Measurements from ENCODE around the gene CCDC15.

The CCDC15 gene

DNA sequence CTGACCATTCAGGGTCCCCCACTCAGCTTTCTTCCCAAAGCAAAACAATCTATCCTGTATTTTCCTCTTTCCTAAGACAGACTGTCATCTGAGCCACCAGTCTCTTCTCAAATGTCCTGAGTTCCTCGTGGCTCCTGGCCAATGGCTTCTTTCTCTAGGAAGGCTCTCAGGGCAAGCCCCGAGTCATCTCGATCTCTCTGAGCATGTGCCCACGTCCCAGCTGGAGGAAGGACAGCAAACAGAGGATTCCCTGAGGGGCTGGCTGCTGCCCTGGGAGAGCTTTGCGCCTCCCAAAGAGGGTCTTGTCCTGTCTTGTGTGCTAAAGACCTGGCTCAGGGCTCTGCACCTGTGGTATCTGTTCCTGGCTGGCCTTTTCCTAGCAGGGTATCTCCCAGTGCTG, 117.4 kb downstream of the CCDC15 start:
- no peaks in the 10 kb centered on the region for H3K9me3 ChIP-seq
- no peak for DNase-seq (ENCODE audit: low spot score in 2 of 2)
- H3K4me3 ChIP-seq = no peak overlapping the region
- H3K36me3 ChIP-seq (replicated peaks) = no peaks in the 10 kb centered on the region
- H3K4me1 ChIP-seq = no peaks in the 10 kb centered on the region
- in situ Hi-C loops (cut with MboI; ENCODE audit: low sequenced_read_pairs) = no loop called here
- no peaks in the 10 kb centered on the region for H3K27me3 ChIP-seq (ENCODE audit: low read depth)

DNA sequence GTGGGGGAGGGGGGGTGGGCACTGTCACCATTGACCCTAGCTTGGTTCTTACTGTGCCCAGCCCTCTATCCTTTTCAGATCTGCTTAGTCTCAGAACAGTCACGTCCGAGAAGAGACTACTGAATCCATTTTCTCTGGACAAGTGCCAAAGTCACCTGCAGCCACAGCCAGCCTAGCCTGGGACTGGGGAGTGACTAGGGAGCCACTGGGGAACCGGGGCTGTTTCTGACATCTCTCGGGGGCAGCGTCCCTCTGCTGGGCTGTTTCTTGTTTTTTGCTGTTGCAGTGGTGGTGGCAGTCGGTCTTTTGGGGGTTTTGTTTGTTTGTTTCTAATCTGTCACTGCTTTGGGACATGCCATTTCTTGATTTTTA, 117.8 kb downstream of the CCDC15 start:
- no peaks in the 10 kb centered on the region for H3K36me3 ChIP-seq (replicated peaks)
- H3K9me3 ChIP-seq = no peaks in the 10 kb centered on the region
- DNase-seq (ENCODE audit: low spot score in 2 of 2) = no peak
- in situ Hi-C loops (cut with MboI; ENCODE audit: low sequenced_read_pairs) = no loop called here
- no peaks in the 10 kb centered on the region for H3K27me3 ChIP-seq (ENCODE audit: low read depth)
- H3K4me3 ChIP-seq = no peak overlapping the region
- H3K4me1 ChIP-seq = no peaks in the 10 kb centered on the region

GRCh38 chr11:125072218-125072960, 118.4 kb downstream of the CCDC15 start:
- Histone ChIP-seq H3K9me3 (no peaks in the 10 kb centered on the region), H3K4me1 (no peaks in the 10 kb centered on the region), H3K36me3 (replicated peaks) (no peaks in the 10 kb centered on the region), H3K27me3 (ENCODE audit: low read depth) (no peaks in the 10 kb centered on the region), H3K4me3 (no peak overlapping the region)
- in situ Hi-C loops (cut with MboI; ENCODE audit: low sequenced_read_pairs) = no loop called here
- no peak for DNase-seq (ENCODE audit: low spot score in 2 of 2)

DNA sequence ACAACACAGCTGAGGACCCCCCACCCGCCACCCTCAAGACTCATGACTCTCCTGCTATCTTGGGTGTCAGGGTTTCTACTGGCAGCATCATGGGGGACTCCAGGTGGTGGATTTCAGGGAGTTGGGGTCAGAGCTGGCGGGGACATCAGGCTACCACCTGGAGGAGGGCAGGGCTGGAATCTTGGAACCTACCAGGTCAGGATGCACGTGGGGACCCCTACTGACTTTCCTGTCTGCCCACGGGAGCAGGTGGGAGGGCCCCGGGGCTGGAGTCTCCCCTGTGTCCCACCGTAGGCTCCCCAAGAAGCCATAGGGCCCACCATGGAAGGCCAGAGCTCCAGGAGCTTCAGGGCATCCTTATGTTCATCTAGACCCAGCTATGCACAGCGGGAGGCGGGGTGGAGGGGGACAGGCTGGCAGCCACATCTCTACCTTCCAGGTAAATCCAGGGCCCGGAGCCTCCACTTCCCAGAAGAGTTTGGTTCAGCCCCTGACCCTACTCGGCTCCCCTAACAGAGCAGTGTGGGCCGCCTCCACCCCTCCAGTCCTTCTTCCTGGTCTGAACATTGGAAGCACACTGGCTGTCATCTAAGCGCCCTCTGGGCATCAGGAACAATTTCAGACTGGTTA, 119.1 kb downstream of the CCDC15 start:
- Histone ChIP-seq H3K4me1 (no peaks in the 10 kb centered on the region), H3K4me3 (no peak overlapping the region), H3K9me3 (no peaks in the 10 kb centered on the region), H3K36me3 (replicated peaks) (no peaks in the 10 kb centered on the region), H3K27me3 (ENCODE audit: low read depth) (no peaks in the 10 kb centered on the region)
- in situ Hi-C loops (cut with MboI; ENCODE audit: low sequenced_read_pairs) = no loop called here
- no peak for DNase-seq (ENCODE audit: low spot score in 2 of 2)

GRCh38 chr11:125073616-125074483, 119.8 kb downstream of the CCDC15 start:
- no peaks in the 10 kb centered on the region for H3K27me3 ChIP-seq (ENCODE audit: low read depth)
- H3K4me1 ChIP-seq = no peaks in the 10 kb centered on the region
- no peaks in the 10 kb centered on the region for H3K9me3 ChIP-seq
- H3K36me3 ChIP-seq (replicated peaks) = no peaks in the 10 kb centered on the region
- no peak for DNase-seq (ENCODE audit: low spot score in 2 of 2)
- H3K4me3 ChIP-seq = no peak overlapping the region
- in situ Hi-C loops (cut with MboI; ENCODE audit: low sequenced_read_pairs) = no loop called here

- Histone ChIP-seq H3K9me3 (no peaks in the 10 kb centered on the region), H3K4me1 (no peaks in the 10 kb centered on the region), H3K4me3 (no peak overlapping the region), H3K27me3 (ENCODE audit: low read depth) (no peaks in the 10 kb centered on the region), H3K36me3 (replicated peaks) (no peaks in the 10 kb centered on the region)
- in situ Hi-C loops (cut with MboI; ENCODE audit: low sequenced_read_pairs) = no loop called here
- no peak for DNase-seq (ENCODE audit: low spot score in 2 of 2)
These were observed 120.7 kb downstream of the CCDC15 start for GRCh38 chr11:125074511-125075241.

DNA sequence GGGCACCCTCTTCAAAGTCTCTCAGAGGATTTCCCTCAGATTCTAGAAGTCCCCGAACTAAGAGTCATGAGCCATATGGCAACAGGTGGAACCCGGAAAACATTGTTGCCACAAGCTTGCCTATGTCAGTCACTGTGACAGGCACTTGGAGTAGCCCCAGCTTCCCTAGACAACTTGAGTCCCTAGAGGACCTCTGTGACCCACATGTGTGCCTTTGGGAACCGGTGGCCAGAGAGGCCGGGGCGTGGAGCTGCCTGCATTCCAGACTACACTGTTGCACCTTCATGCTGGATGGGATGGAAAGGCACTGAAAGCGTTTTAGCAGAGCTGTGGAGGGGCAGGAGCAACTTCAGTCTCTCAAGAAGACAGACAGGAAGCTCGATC, 121.2 kb downstream of the CCDC15 start:
- Histone ChIP-seq H3K9me3 (no peaks in the 10 kb centered on the region), H3K4me3 (no peak overlapping the region), H3K4me1 (no peaks in the 10 kb centered on the region), H3K27me3 (ENCODE audit: low read depth) (no peaks in the 10 kb centered on the region), H3K36me3 (replicated peaks) (no peaks in the 10 kb centered on the region)
- DNase-seq (ENCODE audit: low spot score in 2 of 2) = no peak
- in situ Hi-C loops (cut with MboI; ENCODE audit: low sequenced_read_pairs) = no loop called here

DNA sequence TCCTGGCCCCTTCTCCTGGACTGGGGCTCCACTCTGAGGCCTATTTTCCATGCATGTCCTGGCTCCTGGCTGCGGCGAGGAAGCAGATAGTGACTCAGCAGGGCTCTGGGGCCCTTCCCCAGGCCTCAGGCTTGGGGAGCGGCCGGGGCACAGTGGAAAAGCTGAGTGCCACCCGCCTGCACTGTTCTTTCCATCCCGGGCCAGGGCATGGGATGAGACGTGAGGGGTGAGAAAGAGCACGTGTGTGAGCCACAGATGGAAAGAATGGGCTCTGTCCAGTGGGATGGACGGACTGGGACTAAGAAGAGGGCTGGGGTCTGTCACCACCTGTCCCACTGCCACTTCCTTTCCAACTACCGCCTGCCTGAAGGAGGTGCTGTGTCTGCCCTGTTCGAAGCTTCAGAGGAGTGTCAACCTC, 121.9 kb downstream of the CCDC15 start:
- no peaks in the 10 kb centered on the region for H3K36me3 ChIP-seq (replicated peaks)
- no peak overlapping the region for H3K4me3 ChIP-seq
- H3K27me3 ChIP-seq (ENCODE audit: low read depth) = no peaks in the 10 kb centered on the region
- in situ Hi-C loops (cut with MboI; ENCODE audit: low sequenced_read_pairs) = no loop called here
- no peaks in the 10 kb centered on the region for H3K9me3 ChIP-seq
- DNase-seq (ENCODE audit: low spot score in 2 of 2) = no peak
- H3K4me1 ChIP-seq = no peaks in the 10 kb centered on the region

- no peaks in the 10 kb centered on the region for H3K4me1 ChIP-seq
- no peak for DNase-seq (ENCODE audit: low spot score in 2 of 2)
- no peak overlapping the region for H3K4me3 ChIP-seq
- no peaks in the 10 kb centered on the region for H3K36me3 ChIP-seq (replicated peaks)
- H3K27me3 ChIP-seq (ENCODE audit: low read depth) = no peaks in the 10 kb centered on the region
- no peaks in the 10 kb centered on the region for H3K9me3 ChIP-seq
- in situ Hi-C loops (cut with MboI; ENCODE audit: low sequenced_read_pairs) = no loop called here
These were observed 122.5 kb downstream of the CCDC15 start for GRCh38 chr11:125076378-125076945.

GRCh38 chr11:125078016-125078415, 124.0 kb downstream of the CCDC15 start:
- Histone ChIP-seq H3K9me3 (no peaks in the 10 kb centered on the region), H3K4me3 (no peak overlapping the region), H3K27me3 (ENCODE audit: low read depth) (no peaks in the 10 kb centered on the region), H3K4me1 (no peaks in the 10 kb centered on the region), H3K36me3 (replicated peaks) (no peaks in the 10 kb centered on the region)
- no peak for DNase-seq (ENCODE audit: low spot score in 2 of 2)
- in situ Hi-C loops (cut with MboI; ENCODE audit: low sequenced_read_pairs) = no loop called here

GRCh38 chr11:125078516-125079140, 124.6 kb downstream of the CCDC15 start:
- in situ Hi-C loops (cut with MboI; ENCODE audit: low sequenced_read_pairs) = no loop called here
- Histone ChIP-seq H3K27me3 (ENCODE audit: low read depth) (no peaks in the 10 kb centered on the region), H3K36me3 (replicated peaks) (no peaks in the 10 kb centered on the region), H3K4me1 (no peaks in the 10 kb centered on the region), H3K4me3 (no peak overlapping the region), H3K9me3 (no peaks in the 10 kb centered on the region)
- no peak for DNase-seq (ENCODE audit: low spot score in 2 of 2)

DNA sequence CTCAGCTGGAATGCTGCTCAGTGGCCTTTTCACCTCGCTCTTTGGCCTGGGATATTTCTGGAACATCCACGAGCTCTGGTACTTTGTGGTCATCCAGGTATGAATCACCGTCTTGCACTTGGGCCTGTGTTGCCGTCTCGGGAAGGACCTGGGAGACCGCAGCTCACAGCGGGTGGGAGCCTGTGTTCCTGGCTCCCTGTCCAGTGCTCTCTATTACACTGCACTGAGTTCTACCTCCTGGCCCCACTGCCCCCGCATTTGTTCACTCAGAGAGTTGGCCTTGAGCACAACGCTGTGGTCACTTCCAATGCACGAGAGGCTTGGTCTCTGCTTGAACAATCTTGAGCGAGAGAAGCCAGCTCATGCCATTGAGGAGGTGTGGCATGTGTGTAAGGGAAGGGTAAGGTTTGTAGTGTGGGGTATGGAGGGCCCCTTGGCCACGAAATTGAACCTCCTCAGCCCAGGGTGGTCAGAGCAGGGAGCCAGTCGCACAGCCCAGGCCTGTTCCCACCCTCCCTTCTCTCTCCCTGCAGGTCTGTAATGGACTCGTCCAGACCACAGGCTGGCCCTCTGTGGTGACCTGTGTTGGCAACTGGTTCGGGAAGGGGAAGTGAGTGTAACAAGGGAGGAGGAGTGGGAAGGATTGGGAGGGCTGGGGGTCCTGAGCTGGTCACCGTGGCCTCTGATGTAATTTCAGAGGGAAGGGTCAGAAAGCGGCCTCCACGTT, 125.3 kb downstream of the CCDC15 start:
- no peaks in the 10 kb centered on the region for H3K4me1 ChIP-seq
- H3K4me3 ChIP-seq = no peak overlapping the region
- in situ Hi-C loops (cut with MboI; ENCODE audit: low sequenced_read_pairs) = no loop called here
- H3K27me3 ChIP-seq (ENCODE audit: low read depth) = no peaks in the 10 kb centered on the region
- no peak for DNase-seq (ENCODE audit: low spot score in 2 of 2)
- H3K36me3 ChIP-seq (replicated peaks) = no peaks in the 10 kb centered on the region
- no peaks in the 10 kb centered on the region for H3K9me3 ChIP-seq

Measured in HAP-1 (cell line).